Measurements from ENCODE around the gene NSMCE1. TPM values are rescaled to one million over a fixed set of nuclear protein-coding genes. Genes with fewer than 3 reads are reported as not detected.

NSMCE1 gene
- total RNA-seq, 1 donor, result 97.7 TPM

GRCh38 chr16:27314161-27314723 is 45.7 kb upstream of the NSMCE1 start:
- H3K4me3 ChIP-seq (ENCODE audit: low read depth, low read length), result peak overlapping the region; percentile 84
- TF ChIP-seq CTCF (IDR thresholded peaks at IDR 0.05; ENCODE audit: insufficient read depth, low read length), result no peak
- peak; percentile 94 for DNase-seq (ENCODE audit: low read depth)

GRCh38 chr16:27313422-27314160 is 45.0 kb upstream of the NSMCE1 start, which contains the start of gene IL4R:
Gene IL4R, plus strand, starts transcription at chr16:27313974. Its CDS starts 26,230 bp downstream, at chr16:27340204.
- DNase-seq (ENCODE audit: low read depth), result peak; percentile 82
- TF ChIP-seq CTCF (IDR thresholded peaks at IDR 0.05; ENCODE audit: insufficient read depth, low read length), result no peak
- H3K4me3 ChIP-seq (ENCODE audit: low read depth, low read length), result peak within 1 kb of the TSS; percentile 84

GRCh38 chr16:27312580-27313421 is 44.2 kb upstream of the NSMCE1 start:
- peak overlapping the region; percentile 84 for H3K4me3 ChIP-seq (ENCODE audit: low read depth, low read length)
- no peak for TF ChIP-seq CTCF (IDR thresholded peaks at IDR 0.05; ENCODE audit: insufficient read depth, low read length)
- no peak for DNase-seq (ENCODE audit: low read depth)

- no peak for DNase-seq (ENCODE audit: low read depth)
- TF ChIP-seq CTCF (IDR thresholded peaks at IDR 0.05; ENCODE audit: insufficient read depth, low read length), result no peak
These were observed 43.3 kb upstream of the NSMCE1 start for GRCh38 chr16:27311897-27312303.

GRCh38 chr16:27311448-27311830 is 42.9 kb upstream of the NSMCE1 start:
- no peak for DNase-seq (ENCODE audit: low read depth)
- H3K4me3 ChIP-seq (ENCODE audit: low read depth, low read length), result no peak overlapping the region
- no peak for TF ChIP-seq CTCF (IDR thresholded peaks at IDR 0.05; ENCODE audit: insufficient read depth, low read length)

More at GRCh38 chr16:27311897-27312303, 43.3 kb upstream of the NSMCE1 start:
- no peak overlapping the region for H3K4me3 ChIP-seq (ENCODE audit: low read depth, low read length)

GRCh38 chr16:27310576-27311447 is 42.2 kb upstream of the NSMCE1 start:
- no peak overlapping the region for H3K4me3 ChIP-seq (ENCODE audit: low read depth, low read length)
- DNase-seq (ENCODE audit: low read depth), result no peak
- no peak for TF ChIP-seq CTCF (IDR thresholded peaks at IDR 0.05; ENCODE audit: insufficient read depth, low read length)

All from fibroblast of the aortic adventitia (primary cell).